Peyer's patch (tissue), 4 donors: ENCODE results near the gene TUBGCP3. TPM values are rescaled to one million over a fixed set of nuclear protein-coding genes. Genes with fewer than 3 reads are reported as not detected.

Experiments used
- DNase-seq, 3 donors: peaks; one replicate each; pipeline ENCODE4 v3.0.0-alpha.2; 2017 to 2019
- H3K27ac ChIP-seq, 4 donors: fragments of 200-600 bp; sonication (generic); one replicate each; pipeline ENCODE4 v1.5.1; 2016 to 2019
- H3K27me3 ChIP-seq, 2 donors: fragments of 200-600 bp; sonication (generic); one replicate each; pipeline ENCODE4 v1.5.1; 2019
- H3K36me3 ChIP-seq, 3 donors: fragments of 200-600 bp; sonication (generic); one replicate each; pipeline ENCODE4 v1.5.1; 2016 to 2019
- H3K4me1 ChIP-seq, 4 donors: fragments of 200-600 bp; sonication (generic); one replicate each; pipeline ENCODE4 v1.5.1; 2016 to 2019
- H3K4me3 ChIP-seq, 4 donors: fragments of 200-600 bp; sonication (generic); 1 replicate in 3 of 4; 2 replicates in 1 of 4; pipeline ENCODE4 v1.5.1; 2016 to 2019; ENCODE audit warnings: mild to moderate bottlenecking in 1 of 4
- H3K9me3 ChIP-seq, 4 donors: fragments of 200-600 bp; sonication (generic); one replicate each; pipeline ENCODE4 v1.5.1; 2016 to 2019; ENCODE audit warnings: mild to moderate bottlenecking in 1 of 4
- POLR2A ChIP-seq, 2 donors: fragments of 450-650 bp; IDR thresholded peaks; one replicate each; pipeline ENCODE4 v1.5.1; 2017; ENCODE audit warnings: antibody characterized with exemption in 2 of 2, mild to moderate bottlenecking in 2 of 2, moderate library complexity in 2 of 2
- total RNA-seq, 4 donors: library from RNA; depleted of rRNA; stranded (reverse); fragments of >200 nt; gene quantifications; one replicate each; pipeline ENCODE4 v1.1.0, GENCODE V29; 2016
- TF ChIP-seq, protein P1 (sequence below), 6 experiments: fragments of 450-650 bp in 4 of 6; fragments of 200-600 bp in 2 of 6; sonication (generic) in 1 of 6; IDR thresholded peaks; one replicate each; pipeline ENCODE4 v1.5.1; 2017 to 2019; ENCODE audit warnings: antibody characterized with exemption in 6 of 6, mild to moderate bottlenecking in 3 of 6, moderate library complexity in 1 of 6

Gene TUBGCP3
- total RNA-seq, 4 donors from 2014 or later = 32.2 to 75.9 (median 43.6) TPM

DNA sequence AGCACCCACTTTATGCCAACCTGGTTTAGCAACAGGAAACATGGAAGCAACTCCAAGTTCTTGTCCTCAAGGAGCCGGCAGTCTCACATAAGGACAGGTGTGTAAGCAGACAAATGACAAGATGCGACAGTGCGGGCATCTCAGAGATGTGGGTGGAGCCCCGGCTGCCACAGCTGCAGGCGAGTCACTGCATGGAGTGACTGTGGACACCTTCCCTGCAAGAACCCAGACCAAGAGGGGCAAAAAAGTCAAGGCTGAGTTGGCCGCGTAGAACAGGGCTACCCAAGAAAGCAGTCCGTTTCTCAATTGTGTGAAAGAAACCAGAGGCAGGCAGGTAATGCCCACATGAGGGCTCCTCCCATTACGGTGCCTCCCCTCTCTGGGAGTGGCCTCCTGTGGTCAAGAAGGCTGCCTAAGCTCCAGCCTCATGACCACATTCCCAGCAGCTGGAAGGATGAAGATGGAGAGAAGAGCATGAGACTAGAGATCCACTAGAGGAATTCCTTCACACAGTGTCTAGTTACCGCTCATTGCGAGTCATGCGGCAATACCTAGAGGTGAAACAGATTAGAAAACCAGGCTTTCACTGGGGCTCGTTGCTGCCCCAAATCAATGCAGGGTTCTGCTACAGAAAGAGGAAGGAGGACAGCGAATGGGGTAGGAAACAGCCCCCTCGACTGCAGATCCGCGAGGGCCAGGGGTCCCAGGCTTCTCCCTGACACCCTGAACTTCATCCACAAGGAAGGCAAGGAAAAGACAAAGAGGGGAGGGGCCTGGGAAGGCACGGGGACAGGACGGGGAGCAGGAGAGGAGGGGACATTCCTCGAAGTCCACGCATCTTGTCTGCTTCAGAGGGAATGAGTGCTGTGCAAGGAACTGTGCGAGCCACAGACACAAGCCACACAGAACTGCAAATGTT is 131.6 kb downstream of the TUBGCP3 start:
- Histone ChIP-seq H3K36me3 (no peaks in the 10 kb centered on the region), H3K27ac (no peak overlapping the region), H3K4me1 (no peaks in the 10 kb centered on the region), H3K27me3 (no peaks in the 10 kb centered on the region), H3K9me3 (no peaks in the 10 kb centered on the region), H3K4me3 (no peak overlapping the region)
- no peak for DNase-seq
- TF ChIP-seq, protein P1, sequence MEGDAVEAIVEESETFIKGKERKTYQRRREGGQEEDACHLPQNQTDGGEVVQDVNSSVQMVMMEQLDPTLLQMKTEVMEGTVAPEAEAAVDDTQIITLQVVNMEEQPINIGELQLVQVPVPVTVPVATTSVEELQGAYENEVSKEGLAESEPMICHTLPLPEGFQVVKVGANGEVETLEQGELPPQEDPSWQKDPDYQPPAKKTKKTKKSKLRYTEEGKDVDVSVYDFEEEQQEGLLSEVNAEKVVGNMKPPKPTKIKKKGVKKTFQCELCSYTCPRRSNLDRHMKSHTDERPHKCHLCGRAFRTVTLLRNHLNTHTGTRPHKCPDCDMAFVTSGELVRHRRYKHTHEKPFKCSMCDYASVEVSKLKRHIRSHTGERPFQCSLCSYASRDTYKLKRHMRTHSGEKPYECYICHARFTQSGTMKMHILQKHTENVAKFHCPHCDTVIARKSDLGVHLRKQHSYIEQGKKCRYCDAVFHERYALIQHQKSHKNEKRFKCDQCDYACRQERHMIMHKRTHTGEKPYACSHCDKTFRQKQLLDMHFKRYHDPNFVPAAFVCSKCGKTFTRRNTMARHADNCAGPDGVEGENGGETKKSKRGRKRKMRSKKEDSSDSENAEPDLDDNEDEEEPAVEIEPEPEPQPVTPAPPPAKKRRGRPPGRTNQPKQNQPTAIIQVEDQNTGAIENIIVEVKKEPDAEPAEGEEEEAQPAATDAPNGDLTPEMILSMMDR (IDR thresholded peaks at IDR 0.05) = no peak
- no peak for TF ChIP-seq POLR2A (IDR thresholded peaks at IDR 0.05)

DNA sequence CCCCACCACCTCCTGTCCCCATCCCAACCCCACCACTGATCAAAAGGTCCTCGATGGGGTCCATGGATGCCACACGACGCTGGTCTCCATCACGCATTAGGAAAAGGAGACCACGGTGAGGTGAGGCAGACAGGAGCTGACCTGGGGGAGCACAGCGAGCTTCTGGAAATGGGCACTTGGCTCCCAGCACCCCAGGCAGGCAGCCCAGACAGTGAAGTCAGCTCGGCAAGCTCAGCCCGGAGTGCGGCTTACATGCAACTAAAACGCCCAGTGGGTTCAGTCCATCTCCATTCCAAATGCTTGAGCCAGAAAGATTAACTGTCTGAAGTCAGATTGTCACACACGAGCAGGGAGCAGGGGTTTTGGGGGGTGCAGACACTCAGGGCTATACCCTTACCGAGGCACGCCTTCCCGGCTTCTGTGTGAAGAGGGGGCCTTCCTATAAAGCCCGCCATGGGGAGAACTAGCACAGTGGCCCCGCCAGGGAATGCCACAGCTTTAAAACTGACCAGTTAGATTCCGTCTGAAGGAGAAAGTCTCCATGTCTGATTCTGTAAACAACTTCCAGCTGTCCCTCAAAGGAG is 132.4 kb downstream of the TUBGCP3 start:
- no peak for DNase-seq
- no peak for TF ChIP-seq POLR2A (IDR thresholded peaks at IDR 0.05)
- TF ChIP-seq, protein P1 (IDR thresholded peaks at IDR 0.05) = no peak
- Histone ChIP-seq H3K27ac (no peak overlapping the region), H3K9me3 (no peaks in the 10 kb centered on the region), H3K36me3 (no peaks in the 10 kb centered on the region), H3K4me3 (no peak overlapping the region), H3K4me1 (no peaks in the 10 kb centered on the region), H3K27me3 (no peaks in the 10 kb centered on the region)

DNA sequence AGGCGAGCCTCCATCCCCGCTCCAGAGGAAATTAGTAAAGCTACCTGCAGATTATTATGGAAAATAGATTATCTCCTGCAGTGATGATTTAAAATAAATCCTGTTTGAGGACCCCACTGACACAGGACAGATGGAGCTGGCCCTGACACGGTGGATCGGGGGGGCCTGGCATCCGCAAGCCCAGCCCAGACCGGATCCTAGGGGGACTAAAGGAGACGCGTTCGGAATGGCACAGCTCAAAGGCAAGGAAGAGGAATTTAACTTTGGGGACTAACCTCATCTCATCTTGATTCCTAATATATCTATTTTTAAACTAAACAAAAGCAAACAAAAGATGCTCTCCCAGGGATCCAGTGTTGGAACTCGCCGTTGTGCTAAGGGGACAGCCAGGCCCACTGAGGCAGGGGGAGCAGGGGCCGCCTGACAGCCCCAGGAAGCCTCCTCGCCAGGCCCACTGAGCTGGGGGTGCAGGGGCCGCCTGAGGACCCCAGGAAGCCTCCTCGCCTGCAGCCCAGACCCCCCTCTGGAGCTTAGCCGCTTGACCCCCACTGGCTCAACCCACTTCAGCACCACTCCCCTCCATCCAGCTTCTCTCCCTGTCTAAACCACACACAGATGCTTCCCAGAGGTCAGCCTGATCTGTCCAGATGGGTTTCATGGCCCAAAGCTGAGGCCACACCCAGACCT is 133.2 kb downstream of the TUBGCP3 start:
- no peak for DNase-seq
- no peak overlapping the region for H3K27ac ChIP-seq
- no peaks in the 10 kb centered on the region for H3K36me3 ChIP-seq
- H3K4me3 ChIP-seq = no peak overlapping the region
- H3K27me3 ChIP-seq = no peaks in the 10 kb centered on the region
- TF ChIP-seq, protein P1 (IDR thresholded peaks at IDR 0.05) = no peak
- TF ChIP-seq POLR2A (IDR thresholded peaks at IDR 0.05) = no peak
- no peaks in the 10 kb centered on the region for H3K9me3 ChIP-seq
- no peaks in the 10 kb centered on the region for H3K4me1 ChIP-seq

DNA sequence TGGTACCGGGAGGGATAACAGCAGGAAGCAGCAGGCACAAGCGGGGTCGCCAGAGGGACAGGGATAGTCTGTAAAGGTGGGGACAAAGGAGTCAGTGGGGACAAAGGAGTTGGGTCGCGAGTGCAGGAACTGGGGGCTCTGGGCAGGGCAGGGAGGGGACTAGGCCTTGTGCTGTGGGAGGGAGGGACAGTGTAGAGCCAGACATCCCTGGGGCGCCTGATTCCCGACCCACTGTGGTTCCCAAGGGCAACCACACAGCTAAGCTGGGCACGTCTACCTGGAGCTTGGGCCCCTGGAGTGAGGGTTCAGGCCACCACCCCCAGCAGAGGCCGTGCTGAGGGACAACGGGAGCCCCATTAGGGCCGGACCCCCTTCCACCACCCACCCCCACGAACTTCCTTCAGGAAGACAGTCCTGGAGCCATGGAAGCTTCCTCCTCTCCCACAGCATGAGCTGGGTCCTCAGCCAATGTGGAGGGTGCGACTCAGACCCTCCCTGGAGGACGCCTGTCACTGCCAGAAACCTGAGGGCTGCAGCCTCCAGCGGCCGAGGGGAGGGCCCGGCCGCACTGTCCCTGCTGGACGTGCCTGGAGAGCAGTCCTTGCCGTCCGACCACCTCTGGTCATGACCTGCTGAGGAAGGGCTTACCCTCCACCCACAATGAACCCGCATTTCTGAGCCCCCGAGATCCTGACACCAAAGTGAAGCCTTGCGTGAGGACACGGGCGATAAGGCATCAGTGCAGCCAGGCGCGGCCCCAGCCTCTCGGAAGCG is 133.9 kb downstream of the TUBGCP3 start:
- no peaks in the 10 kb centered on the region for H3K9me3 ChIP-seq
- no peak for DNase-seq
- H3K4me1 ChIP-seq = no peaks in the 10 kb centered on the region
- no peaks in the 10 kb centered on the region for H3K36me3 ChIP-seq
- H3K27ac ChIP-seq = no peak overlapping the region
- no peak overlapping the region for H3K4me3 ChIP-seq
- TF ChIP-seq POLR2A (IDR thresholded peaks at IDR 0.05) = no peak
- TF ChIP-seq, protein P1 (IDR thresholded peaks at IDR 0.05) = no peak
- no peaks in the 10 kb centered on the region for H3K27me3 ChIP-seq

DNA sequence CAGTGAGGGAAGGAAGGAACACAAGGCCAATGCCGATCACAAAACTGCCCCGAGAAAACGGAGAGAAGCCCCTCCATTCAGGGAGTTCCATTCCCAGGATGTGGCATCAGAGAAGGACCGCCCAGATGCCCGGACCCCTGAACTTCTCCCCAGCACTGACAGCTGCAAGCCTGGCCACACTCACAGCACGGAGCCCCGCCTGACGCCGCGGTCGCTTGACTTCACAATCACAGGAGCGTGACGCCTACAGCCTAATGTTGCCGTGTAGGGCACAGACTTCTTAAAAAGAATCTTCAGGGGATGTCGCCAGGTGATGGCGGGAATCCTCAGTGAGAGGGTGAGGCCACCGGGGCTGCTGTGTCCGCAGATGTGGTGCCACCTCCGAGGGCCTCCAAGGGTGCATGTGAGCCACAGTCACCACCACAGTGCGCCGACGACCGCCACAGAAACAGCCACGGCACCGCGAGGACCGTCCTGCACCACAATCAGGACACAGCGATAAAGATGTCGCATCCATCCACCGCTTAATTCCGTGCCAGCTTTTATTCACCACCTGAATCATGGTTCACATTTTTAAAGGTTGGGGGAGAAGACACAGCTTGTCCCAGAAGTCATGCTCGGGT is 134.6 kb downstream of the TUBGCP3 start:
- Histone ChIP-seq H3K36me3 (no peaks in the 10 kb centered on the region), H3K4me1 (no peaks in the 10 kb centered on the region), H3K27ac (no peak overlapping the region), H3K27me3 (no peaks in the 10 kb centered on the region), H3K4me3 (no peak overlapping the region), H3K9me3 (no peaks in the 10 kb centered on the region)
- DNase-seq = no peak
- no peak for TF ChIP-seq POLR2A (IDR thresholded peaks at IDR 0.05)
- TF ChIP-seq, protein P1 (IDR thresholded peaks at IDR 0.05) = no peak
